Fibroblast of villous mesenchyme (primary cell): ENCODE results near the gene CC2D1A. TPM values are rescaled to one million over a fixed set of nuclear protein-coding genes. Genes with fewer than 3 reads are reported as not detected.

Experiments used
- DNase-seq: peaks from one replicate; pipeline ENCODE4 v3.0.0-alpha.2; 2010; ENCODE audit warnings: low read depth
- H3K4me3 ChIP-seq: 2 replicates; pipeline ENCODE4 v1.5.1; 2011; ENCODE audit warnings: low read depth, mild to moderate bottlenecking, low read length
- total RNA-seq: library from RNA; depleted of rRNA; stranded (reverse); fragments of >200 nt; gene quantifications from 2 replicates; pipeline ENCODE4 v1.2.3, GENCODE V29; 2012
- TF ChIP-seq, protein P1 (sequence below): IDR thresholded peaks from 2 replicates; pipeline ENCODE4 v1.5.1; 2012; ENCODE audit warnings: low read depth, mild to moderate bottlenecking, low read length; ENCODE audit not compliant: insufficient read depth

CC2D1A gene
- total RNA-seq, 1 donor: 18.6 TPM

DNA sequence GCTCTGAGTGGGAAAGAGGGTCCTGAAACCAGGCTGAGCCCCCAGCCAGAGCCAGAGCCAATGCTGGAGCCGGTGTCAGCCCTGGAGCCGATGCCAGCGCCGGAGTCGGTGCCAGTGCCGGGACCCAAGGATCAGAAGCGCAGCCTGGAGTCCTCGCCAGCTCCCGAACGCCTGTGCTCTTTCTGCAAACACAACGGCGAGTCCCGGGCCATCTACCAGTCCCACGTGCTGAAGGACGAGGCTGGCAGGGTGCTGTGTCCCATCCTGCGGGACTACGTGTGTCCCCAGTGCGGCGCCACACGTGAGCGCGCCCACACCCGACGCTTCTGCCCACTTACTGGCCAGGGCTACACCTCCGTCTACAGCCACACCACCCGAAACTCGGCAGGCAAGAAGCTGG is 28.7 kb upstream of the CC2D1A start:
- no peak overlapping the region for H3K4me3 ChIP-seq
- TF ChIP-seq, protein P1, sequence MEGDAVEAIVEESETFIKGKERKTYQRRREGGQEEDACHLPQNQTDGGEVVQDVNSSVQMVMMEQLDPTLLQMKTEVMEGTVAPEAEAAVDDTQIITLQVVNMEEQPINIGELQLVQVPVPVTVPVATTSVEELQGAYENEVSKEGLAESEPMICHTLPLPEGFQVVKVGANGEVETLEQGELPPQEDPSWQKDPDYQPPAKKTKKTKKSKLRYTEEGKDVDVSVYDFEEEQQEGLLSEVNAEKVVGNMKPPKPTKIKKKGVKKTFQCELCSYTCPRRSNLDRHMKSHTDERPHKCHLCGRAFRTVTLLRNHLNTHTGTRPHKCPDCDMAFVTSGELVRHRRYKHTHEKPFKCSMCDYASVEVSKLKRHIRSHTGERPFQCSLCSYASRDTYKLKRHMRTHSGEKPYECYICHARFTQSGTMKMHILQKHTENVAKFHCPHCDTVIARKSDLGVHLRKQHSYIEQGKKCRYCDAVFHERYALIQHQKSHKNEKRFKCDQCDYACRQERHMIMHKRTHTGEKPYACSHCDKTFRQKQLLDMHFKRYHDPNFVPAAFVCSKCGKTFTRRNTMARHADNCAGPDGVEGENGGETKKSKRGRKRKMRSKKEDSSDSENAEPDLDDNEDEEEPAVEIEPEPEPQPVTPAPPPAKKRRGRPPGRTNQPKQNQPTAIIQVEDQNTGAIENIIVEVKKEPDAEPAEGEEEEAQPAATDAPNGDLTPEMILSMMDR: no peak
- DNase-seq: no peak

DNA sequence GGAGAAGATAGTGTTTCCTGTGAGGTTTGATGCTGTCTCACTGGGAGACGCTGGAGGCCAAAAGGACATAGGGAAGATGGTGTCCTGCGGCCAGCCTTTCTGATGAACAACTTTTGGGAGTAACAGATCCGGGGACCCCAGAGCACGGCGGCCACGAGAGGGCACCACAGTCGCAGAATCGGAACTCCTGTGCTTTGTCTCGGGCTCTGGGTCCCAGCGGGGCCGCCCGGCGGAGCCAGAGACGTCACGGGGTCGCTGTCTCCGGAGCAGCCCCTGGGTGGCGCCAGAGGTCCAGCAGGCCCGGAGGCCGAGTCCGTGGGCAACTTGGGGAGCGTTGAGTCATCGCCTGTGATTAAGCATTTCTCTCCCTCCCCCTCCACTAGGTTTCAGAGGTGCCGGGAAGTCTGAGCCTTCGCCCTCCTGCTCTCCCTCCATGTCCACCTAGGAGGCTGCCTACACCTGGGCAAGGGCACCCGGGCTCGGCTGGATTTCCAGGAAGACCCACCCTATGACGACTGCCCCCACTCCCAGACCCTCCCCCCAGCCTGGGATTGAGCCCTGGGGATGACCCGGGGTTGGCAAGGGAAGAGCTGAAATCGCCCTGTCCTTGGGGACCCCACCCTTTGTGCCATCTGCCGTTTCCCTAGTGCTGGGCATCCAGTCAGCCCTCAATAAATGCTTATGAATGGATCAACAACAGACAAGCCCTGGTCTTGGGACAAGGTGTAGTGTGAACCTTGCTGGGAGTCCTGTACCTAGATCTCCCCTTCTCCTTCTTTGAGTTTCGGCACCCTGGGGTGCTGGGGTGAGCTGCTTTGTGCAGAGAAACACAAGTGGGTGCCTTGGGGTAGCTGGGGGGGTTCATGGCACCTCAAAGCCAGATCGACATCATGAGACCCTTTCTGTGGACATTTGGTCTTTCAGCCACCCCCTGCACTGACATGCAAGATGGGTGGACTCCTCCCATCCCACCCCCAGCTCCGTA is 25.6 kb upstream of the CC2D1A start:
- DNase-seq: peak; percentile 96
- TF ChIP-seq, protein P1: peak; percentile 99
- peak overlapping the region; percentile 25 for H3K4me3 ChIP-seq

GRCh38 chr19:13881251-13881691 is 24.7 kb upstream of the CC2D1A start:
- peak; percentile 19 for DNase-seq
- TF ChIP-seq, protein P1: no peak
- H3K4me3 ChIP-seq: no peak overlapping the region

DNA sequence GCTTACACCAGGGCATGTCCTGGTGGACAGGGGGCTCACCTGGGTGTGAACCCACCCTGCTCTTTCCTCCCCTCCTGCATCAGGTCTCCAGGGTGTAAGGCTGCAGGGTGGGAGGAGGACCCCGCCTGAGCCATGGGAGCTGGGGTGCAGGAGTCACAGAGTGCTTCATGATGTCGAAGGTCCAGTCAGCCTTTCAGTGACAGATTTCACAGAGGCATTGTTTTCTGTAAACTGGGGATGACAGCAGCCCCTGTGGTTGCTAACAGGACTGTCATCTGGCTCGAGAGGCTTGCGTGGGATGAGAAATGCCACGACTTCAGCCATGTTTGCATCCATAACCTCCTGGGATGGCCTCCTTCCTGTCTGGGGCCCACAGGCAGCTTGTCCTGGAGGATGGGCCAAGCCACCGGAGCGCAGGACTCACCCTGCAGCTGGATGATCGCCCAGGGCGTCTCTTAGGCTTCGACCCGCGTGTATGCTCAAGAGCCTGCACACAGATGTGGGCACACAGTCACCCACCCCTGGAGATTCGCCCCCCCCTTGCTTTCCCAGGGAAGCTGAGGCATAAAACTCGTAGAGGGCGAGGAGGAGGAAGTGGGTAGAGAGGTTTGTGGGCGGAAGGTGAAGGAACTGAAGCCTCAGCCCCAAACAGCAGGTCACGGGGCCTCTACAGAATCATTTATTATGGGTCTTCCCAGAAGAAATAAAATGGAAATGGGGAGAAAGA is 24.1 kb upstream of the CC2D1A start:
- DNase-seq: peak; percentile 40
- no peak overlapping the region for H3K4me3 ChIP-seq

GRCh38 chr19:13882419-13882795 is 23.6 kb upstream of the CC2D1A start:
- H3K4me3 ChIP-seq: no peak overlapping the region
- no peak for DNase-seq
- TF ChIP-seq, protein P1: no peak

More for the DNA sequence above, 24.1 kb upstream of the CC2D1A start:
- TF ChIP-seq, protein P1: no peak

DNA sequence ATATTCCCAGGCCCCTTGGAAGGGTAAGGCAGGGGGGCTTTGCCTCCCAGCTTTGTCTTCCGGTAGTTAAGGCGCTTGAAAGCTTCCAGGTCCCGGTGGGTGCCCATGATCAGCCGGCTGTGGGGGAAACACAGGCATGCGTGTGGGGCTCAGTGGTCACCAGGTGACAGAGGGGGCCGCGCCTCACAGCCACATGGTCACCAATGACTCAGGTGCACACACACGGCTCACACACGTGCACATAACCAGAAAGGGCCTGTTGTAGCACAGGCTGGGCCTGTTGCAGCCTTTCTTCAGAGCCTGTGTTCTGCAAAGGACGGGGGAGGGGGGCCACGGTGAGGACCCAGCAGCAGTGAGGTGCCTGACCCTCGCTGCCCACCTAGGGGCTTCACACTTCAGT is 23.2 kb upstream of the CC2D1A start:
- TF ChIP-seq, protein P1: no peak
- DNase-seq: no peak
- H3K4me3 ChIP-seq: no peak overlapping the region
